ENCODE results near the gene DNAAF5. TPM values are rescaled to one million over a fixed set of nuclear protein-coding genes. Genes with fewer than 3 reads are reported as not detected.

DNAAF5 gene
- total RNA-seq, 2 experiments from 2014 or later = 42.6 to 58.5 TPM

- Histone ChIP-seq H3K9me2 (ENCODE audit: insufficient read depth, low read length) (no peaks in the 10 kb centered on the region), H3K79me2 (ENCODE audit: insufficient read depth, low read depth, low read length) (peaks cover 15% of the 10 kb centered on the region), H3K4me3 (ENCODE audit: low read depth, low read length, poor library complexity, severe bottlenecking) (no peak overlapping the region), H3K27ac (ENCODE audit: low read depth, low read length, poor library complexity, severe bottlenecking) (no peak overlapping the region), H3K9me3 (ENCODE audit: low read length) (no peaks in the 10 kb centered on the region), H3K4me2 (ENCODE audit: low read length) (no peak overlapping the region), H3K4me1 (ENCODE audit: insufficient read depth, low read length, poor library complexity, severe bottlenecking) (no peaks in the 10 kb centered on the region), H2AFZ (ENCODE audit: low read length) (no peak overlapping the region), H4K20me1 (ENCODE audit: insufficient read depth, low read length) (no peaks in the 10 kb centered on the region), H3K36me3 (ENCODE audit: insufficient read depth, low read length) (peaks cover 24% of the 10 kb centered on the region; the same call in 1 of the 2 replicates)
- no peak for DNase-seq (ENCODE audit: low spot score)
- TF ChIP-seq EZH2phosphoT487 (IDR thresholded peaks at IDR 0.05; ENCODE audit: borderline replicate concordance, low read depth, low read length) = no peak
- TF ChIP-seq, protein P1, sequence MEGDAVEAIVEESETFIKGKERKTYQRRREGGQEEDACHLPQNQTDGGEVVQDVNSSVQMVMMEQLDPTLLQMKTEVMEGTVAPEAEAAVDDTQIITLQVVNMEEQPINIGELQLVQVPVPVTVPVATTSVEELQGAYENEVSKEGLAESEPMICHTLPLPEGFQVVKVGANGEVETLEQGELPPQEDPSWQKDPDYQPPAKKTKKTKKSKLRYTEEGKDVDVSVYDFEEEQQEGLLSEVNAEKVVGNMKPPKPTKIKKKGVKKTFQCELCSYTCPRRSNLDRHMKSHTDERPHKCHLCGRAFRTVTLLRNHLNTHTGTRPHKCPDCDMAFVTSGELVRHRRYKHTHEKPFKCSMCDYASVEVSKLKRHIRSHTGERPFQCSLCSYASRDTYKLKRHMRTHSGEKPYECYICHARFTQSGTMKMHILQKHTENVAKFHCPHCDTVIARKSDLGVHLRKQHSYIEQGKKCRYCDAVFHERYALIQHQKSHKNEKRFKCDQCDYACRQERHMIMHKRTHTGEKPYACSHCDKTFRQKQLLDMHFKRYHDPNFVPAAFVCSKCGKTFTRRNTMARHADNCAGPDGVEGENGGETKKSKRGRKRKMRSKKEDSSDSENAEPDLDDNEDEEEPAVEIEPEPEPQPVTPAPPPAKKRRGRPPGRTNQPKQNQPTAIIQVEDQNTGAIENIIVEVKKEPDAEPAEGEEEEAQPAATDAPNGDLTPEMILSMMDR (conservative IDR thresholded peaks at IDR 0.05; ENCODE audit: low read length) = no peak
- ChIA-PET POLR2A (no interaction called here), CTCF (ENCODE audit: unreplicated experiment) (no interaction called here)
- intact Hi-C loops (cut with micrococcal nuclease; ENCODE audit: unreplicated experiment) = no loop called here
- no TSS peak for BruUV-seq (replicated peaks)
Observed at GRCh38 chr7:835021-835420, 108.5 kb downstream of the DNAAF5 start.

GRCh38 chr7:835485-836401 is 109.2 kb downstream of the DNAAF5 start:
- H2AFZ ChIP-seq (ENCODE audit: low read length) = no peak overlapping the region
- H3K4me1 ChIP-seq (ENCODE audit: insufficient read depth, low read length, poor library complexity, severe bottlenecking) = no peaks in the 10 kb centered on the region
- peaks cover 28% of the 10 kb centered on the region; the same call in 1 of the 2 replicates for H3K36me3 ChIP-seq (ENCODE audit: insufficient read depth, low read length)
- ChIA-PET CTCF (ENCODE audit: unreplicated experiment) (no interaction called here), POLR2A (no interaction called here)
- intact Hi-C loops (cut with micrococcal nuclease; ENCODE audit: unreplicated experiment) = no loop called here
- H3K4me3 ChIP-seq (ENCODE audit: low read depth, low read length, poor library complexity, severe bottlenecking) = no peak overlapping the region
- no TSS peak for BruUV-seq (replicated peaks)
- no peaks in the 10 kb centered on the region for H3K9me3 ChIP-seq (ENCODE audit: low read length)
- no peak overlapping the region for H3K27ac ChIP-seq (ENCODE audit: low read depth, low read length, poor library complexity, severe bottlenecking)
- H3K79me2 ChIP-seq (ENCODE audit: insufficient read depth, low read depth, low read length) = peaks cover 7% of the 10 kb centered on the region; the same call in 1 of the 2 replicates
- no peaks in the 10 kb centered on the region for H4K20me1 ChIP-seq (ENCODE audit: insufficient read depth, low read length)
- DNase-seq (ENCODE audit: low spot score) = no peak
- no peaks in the 10 kb centered on the region for H3K9me2 ChIP-seq (ENCODE audit: insufficient read depth, low read length)
- no peak overlapping the region for H3K4me2 ChIP-seq (ENCODE audit: low read length)
- TF ChIP-seq EZH2phosphoT487 (IDR thresholded peaks at IDR 0.05; ENCODE audit: borderline replicate concordance, low read depth, low read length) = no peak
- TF ChIP-seq, protein P1 (conservative IDR thresholded peaks at IDR 0.05; ENCODE audit: low read length) = no peak

Other genes with a start within 250 kb of the DNAAF5 start
- gene PDGFA, start 206.9 kb upstream of the DNAAF5 start, total RNA-seq (2014; rRNA removed; shearing (Covaris generic)) = not detected in 2 replicates
- gene PDGFA, start 206.9 kb upstream of the DNAAF5 start, total RNA-seq (2022) = not detected in 2 replicates
- gene PRKAR1B, start 582 bp downstream of the DNAAF5 start, total RNA-seq (2014; rRNA removed; shearing (Covaris generic)) = 18.3 and 22.5 TPM in 2 replicates
- gene PRKAR1B, start 582 bp downstream of the DNAAF5 start, total RNA-seq (2022) = 30.9 and 41.6 TPM in 2 replicates
- 78.5 and 105 TPM in 2 replicates for gene SUN1, start 105.8 kb downstream of the DNAAF5 start, total RNA-seq (2014; rRNA removed; shearing (Covaris generic))
- 83.4 and 84.2 TPM in 2 replicates for gene SUN1, start 105.8 kb downstream of the DNAAF5 start, total RNA-seq (2022)
- 46.3 and 54.4 TPM in 2 replicates for gene GET4, start 149.9 kb downstream of the DNAAF5 start, total RNA-seq (2014; rRNA removed; shearing (Covaris generic))
- 51.1 and 54.5 TPM in 2 replicates for gene GET4, start 149.9 kb downstream of the DNAAF5 start, total RNA-seq (2022)
- gene ADAP1, start 228.0 kb downstream of the DNAAF5 start, total RNA-seq (2014; rRNA removed; shearing (Covaris generic)) = 0.41 and 2.4 TPM in 2 replicates
- gene ADAP1, start 228.0 kb downstream of the DNAAF5 start, total RNA-seq (2022) = 7.0 and 7.7 TPM in 2 replicates
- 20.3 and 23.2 TPM in 2 replicates for gene COX19, start 248.8 kb downstream of the DNAAF5 start, total RNA-seq (2014; rRNA removed; shearing (Covaris generic))
- gene COX19, start 248.8 kb downstream of the DNAAF5 start, total RNA-seq (2022) = 43.1 and 45.7 TPM in 2 replicates